Sigmoid colon (tissue), 4 donors: ENCODE results near the gene MYO15B.

Source experiments
- EP300 ChIP-seq, 4 donors: sonication (generic); formaldehyde crosslinking; IDR thresholded peaks; one replicate each; pipeline ENCODE4 v1.6.1; 2017; ENCODE audit warnings: antibody characterized with exemption in 4 of 4
- POLR2A ChIP-seq, 2 donors: fragments of 450-650 bp; IDR thresholded peaks; one replicate each; pipeline ENCODE4 v1.6.1; 2016; ENCODE audit warnings: antibody characterized with exemption in 2 of 2, mild to moderate bottlenecking in 2 of 2, moderate library complexity in 2 of 2
- POLR2AphosphoS5 ChIP-seq, 4 donors: sonication (generic); formaldehyde crosslinking; IDR thresholded peaks; one replicate each; pipeline ENCODE4 v1.6.1; 2017; ENCODE audit warnings: antibody characterized with exemption in 4 of 4
- TF ChIP-seq, protein P1 (sequence below), 4 experiments: fragments of 450-650 bp in 3 of 4; fragments of 200-600 bp in 1 of 4; IDR thresholded peaks; one replicate each; pipeline ENCODE4 v1.5.1; 2016 to 2019; ENCODE audit warnings: antibody characterized with exemption in 4 of 4, mild to moderate bottlenecking in 3 of 4, moderate library complexity in 2 of 4

- TF ChIP-seq, protein P1, sequence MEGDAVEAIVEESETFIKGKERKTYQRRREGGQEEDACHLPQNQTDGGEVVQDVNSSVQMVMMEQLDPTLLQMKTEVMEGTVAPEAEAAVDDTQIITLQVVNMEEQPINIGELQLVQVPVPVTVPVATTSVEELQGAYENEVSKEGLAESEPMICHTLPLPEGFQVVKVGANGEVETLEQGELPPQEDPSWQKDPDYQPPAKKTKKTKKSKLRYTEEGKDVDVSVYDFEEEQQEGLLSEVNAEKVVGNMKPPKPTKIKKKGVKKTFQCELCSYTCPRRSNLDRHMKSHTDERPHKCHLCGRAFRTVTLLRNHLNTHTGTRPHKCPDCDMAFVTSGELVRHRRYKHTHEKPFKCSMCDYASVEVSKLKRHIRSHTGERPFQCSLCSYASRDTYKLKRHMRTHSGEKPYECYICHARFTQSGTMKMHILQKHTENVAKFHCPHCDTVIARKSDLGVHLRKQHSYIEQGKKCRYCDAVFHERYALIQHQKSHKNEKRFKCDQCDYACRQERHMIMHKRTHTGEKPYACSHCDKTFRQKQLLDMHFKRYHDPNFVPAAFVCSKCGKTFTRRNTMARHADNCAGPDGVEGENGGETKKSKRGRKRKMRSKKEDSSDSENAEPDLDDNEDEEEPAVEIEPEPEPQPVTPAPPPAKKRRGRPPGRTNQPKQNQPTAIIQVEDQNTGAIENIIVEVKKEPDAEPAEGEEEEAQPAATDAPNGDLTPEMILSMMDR (IDR thresholded peaks at IDR 0.05), result no peak
- TF ChIP-seq POLR2A (IDR thresholded peaks at IDR 0.05) (no peak), POLR2AphosphoS5 (IDR thresholded peaks at IDR 0.05) (no peak), EP300 (IDR thresholded peaks at IDR 0.05) (no peak)
Measured at GRCh38 chr17:75626496-75627038, 39.0 kb downstream of the MYO15B start.
